ENCODE measurements around the gene RBM33.

Gene RBM33

DNA sequence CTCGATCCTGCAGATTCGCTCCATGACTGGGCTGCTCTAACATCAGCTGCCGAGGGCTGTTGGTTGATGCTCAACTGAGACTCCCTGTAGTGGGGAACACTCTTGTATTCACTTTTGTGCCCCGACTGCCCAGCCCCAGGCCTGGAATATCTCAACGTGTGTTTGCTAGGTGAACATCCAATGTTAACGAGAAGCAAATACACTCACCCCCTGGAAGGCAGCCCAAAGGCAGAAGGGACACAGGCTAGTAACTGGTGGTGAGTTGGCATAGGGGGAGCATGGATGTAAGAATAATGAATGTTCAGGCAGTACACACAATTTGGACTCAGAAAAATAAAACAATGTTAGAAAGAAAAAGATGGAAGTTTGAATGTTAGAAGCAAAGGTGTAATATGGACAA lies 24.0 kb upstream of the RBM33 start:
- Histone ChIP-seq H4K20me1 (no peaks in the 10 kb centered on the region), H3K4me3 (no peak overlapping the region), H3K27me3 (no peaks in the 10 kb centered on the region), H3K9ac (no peak overlapping the region), H3K4me1 (no peaks in the 10 kb centered on the region), H3K9me3 (replicated peaks in 1 of 11) (peaks cover 19 to 26% (median 20%) of the 10 kb centered on the region in 11 experiments), H3K4me2 (no peak overlapping the region), H3K36me3 (peaks cover 14 to 19% (median 16%) of the 10 kb centered on the region in 11 experiments; a peak in 19 of 22 replicates), H3K27ac (no peak overlapping the region)
- no peak for TF ChIP-seq Cebpa-rat (IDR thresholded peaks at IDR 0.05)

DNA sequence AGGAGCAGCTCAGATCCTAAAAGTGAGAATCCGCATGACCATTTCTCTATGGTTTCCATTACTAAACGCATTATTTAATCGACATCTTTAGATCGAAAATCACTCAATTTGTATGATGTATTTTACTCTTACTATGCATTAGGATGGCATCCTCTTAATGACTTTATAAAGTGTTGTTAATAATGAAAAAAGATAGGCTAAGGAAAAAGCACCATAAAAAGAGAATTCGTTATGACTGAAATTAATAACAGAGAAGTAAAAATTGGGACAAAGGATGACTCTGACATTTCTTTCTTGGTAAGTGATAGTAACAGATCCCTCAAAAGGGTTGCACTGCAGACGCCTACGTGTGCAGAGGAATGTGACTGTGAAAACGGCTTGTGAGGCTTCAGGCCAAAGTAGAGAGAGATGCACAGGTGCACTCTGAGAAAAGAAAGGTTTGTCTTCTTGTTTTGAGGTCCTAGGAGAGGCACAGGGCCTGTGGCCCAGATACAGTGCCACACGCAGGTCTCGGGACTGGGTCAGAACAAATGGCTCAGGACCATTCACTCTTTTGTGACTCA lies 23.0 kb upstream of the RBM33 start:
- H3K4me1 ChIP-seq = no peaks in the 10 kb centered on the region
- no peaks in the 10 kb centered on the region for H4K20me1 ChIP-seq
- no peak overlapping the region for H3K27ac ChIP-seq
- no peaks in the 10 kb centered on the region for H3K27me3 ChIP-seq
- H3K36me3 ChIP-seq = peaks cover 11 to 14% (median 13%) of the 10 kb centered on the region in 11 experiments; a peak in 19 of 22 replicates
- H3K4me3 ChIP-seq = no peak overlapping the region
- no peak overlapping the region for H3K9ac ChIP-seq
- peaks cover 14 to 21% (median 15%) of the 10 kb centered on the region in 11 experiments for H3K9me3 ChIP-seq (replicated peaks in 1 of 11)
- H3K4me2 ChIP-seq = no peak overlapping the region
- TF ChIP-seq Cebpa-rat (IDR thresholded peaks at IDR 0.05) = no peak

DNA sequence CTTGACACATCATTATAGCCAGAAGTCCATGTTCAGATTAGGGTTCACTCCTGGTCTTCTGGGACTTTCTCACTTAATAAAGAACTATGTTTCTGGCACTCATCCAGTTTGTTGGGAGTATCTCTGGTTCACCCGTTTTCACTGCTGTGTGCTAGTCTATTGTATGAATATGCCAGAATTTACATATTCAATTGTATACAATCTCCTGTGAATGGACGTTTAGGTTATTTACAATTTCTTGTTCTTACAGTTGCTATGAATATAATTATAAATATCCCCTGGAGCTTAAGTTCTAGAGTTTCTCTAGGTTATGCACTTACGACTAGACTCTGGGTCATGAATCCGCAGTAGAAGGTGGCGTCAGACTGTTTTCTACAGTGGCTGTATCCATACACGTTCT lies 20.0 kb upstream of the RBM33 start:
- no peaks in the 10 kb centered on the region for H4K20me1 ChIP-seq
- no peak for TF ChIP-seq Cebpa-rat (IDR thresholded peaks at IDR 0.05)

DNA sequence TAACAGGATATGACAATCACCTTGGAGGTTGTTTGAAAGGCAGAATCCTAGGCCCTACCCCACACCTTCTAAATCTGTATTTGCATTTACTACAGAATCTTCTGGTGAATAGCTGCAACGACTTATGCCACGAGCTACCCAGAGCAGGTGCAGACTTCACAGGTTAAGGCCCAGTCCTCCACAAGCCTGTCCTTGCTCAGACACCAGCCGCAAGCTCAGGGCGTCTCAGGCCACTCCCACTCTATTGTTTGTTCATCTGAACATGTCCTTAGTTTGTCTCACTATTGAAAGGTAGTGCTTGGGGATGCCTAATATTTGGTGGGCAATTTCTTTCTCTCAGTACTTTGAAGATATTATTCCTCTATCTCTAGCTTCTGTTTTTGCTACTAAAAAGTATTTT lies 18.9 kb upstream of the RBM33 start:
- Histone ChIP-seq H4K20me1 (no peaks in the 10 kb centered on the region), H3K9me3 (replicated peaks in 1 of 11) (peaks cover 15 to 25% (median 18%) of the 10 kb centered on the region in 11 experiments), H3K4me1 (peaks cover 0 to 8% (median 6%) of the 10 kb centered on the region in 10 experiments; a peak in 12 of 20 replicates), H3K4me2 (no peak overlapping the region), H3K27me3 (no peaks in the 10 kb centered on the region), H3K36me3 (no peaks in the 10 kb centered on the region), H3K9ac (no peak overlapping the region), H3K4me3 (no peak overlapping the region), H3K27ac (no peak overlapping the region)
- TF ChIP-seq Cebpa-rat (IDR thresholded peaks at IDR 0.05) = no peak

More for the DNA sequence above, 20.0 kb upstream of the RBM33 start:
- Histone ChIP-seq H3K4me3 (no peak overlapping the region), H3K9ac (no peak overlapping the region), H3K4me2 (no peak overlapping the region), H3K36me3 (no peaks in the 10 kb centered on the region), H3K9me3 (replicated peaks in 1 of 11) (peaks cover 12 to 21% (median 14%) of the 10 kb centered on the region in 11 experiments), H3K4me1 (no peaks in the 10 kb centered on the region), H3K27me3 (no peaks in the 10 kb centered on the region), H3K27ac (no peak overlapping the region)

DNA sequence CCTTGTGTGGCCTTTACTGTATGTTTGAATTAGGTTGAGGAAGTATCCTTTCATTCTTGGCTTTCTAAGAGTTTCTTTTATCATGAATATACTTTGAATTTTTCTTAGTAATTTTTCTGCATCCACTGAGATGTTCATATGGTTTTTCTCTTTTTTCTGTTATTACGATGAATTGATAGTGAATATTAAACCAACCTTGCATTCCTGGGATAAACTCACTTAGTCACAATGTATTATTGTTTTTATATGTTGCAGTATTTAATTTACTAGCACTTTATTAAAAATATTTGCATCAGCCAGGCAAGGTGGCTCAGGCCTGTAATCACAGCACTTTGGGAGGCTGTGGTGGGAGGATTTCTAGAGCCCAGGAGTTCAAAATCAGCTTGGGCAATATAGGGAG lies 15.3 kb upstream of the RBM33 start:
- Histone ChIP-seq H3K36me3 (no peaks in the 10 kb centered on the region), H3K27me3 (no peaks in the 10 kb centered on the region), H3K4me1 (peaks cover 0 to 8% (median 6%) of the 10 kb centered on the region in 10 experiments; a peak in 12 of 20 replicates), H3K9me3 (replicated peaks in 1 of 11) (peaks cover 15 to 25% (median 18%) of the 10 kb centered on the region in 11 experiments), H3K4me3 (no peak overlapping the region), H3K27ac (no peak overlapping the region), H4K20me1 (no peaks in the 10 kb centered on the region), H3K4me2 (no peak overlapping the region), H3K9ac (no peak overlapping the region)
- no peak for TF ChIP-seq Cebpa-rat (IDR thresholded peaks at IDR 0.05)

DNA sequence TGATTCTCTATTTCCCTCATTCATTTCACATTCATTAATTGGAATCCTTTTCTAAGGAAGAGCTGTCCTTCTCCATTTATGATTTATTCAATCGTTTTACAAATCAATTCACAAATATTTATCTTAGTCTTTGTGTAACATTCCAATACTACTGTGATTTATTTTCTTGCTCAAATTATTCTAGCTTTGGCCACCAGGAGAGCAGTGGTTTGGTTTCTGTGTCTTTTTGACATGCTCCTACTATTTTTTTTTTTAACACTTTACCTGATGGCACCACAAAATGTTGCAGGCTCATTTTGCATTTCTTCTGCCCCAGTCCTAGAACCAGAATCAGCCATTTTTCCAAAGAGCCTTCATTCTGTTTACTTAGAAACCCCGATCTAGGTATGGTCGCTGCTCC lies 13.3 kb upstream of the RBM33 start:
- Histone ChIP-seq H3K27me3 (no peaks in the 10 kb centered on the region), H3K9ac (no peak overlapping the region), H3K4me1 (peaks cover 0 to 8% (median 6%) of the 10 kb centered on the region in 10 experiments; a peak in 12 of 20 replicates), H3K4me3 (no peak overlapping the region), H3K4me2 (no peak overlapping the region), H4K20me1 (no peaks in the 10 kb centered on the region), H3K9me3 (replicated peaks in 1 of 11) (peaks cover 15 to 27% (median 19%) of the 10 kb centered on the region in 11 experiments), H3K36me3 (no peaks in the 10 kb centered on the region), H3K27ac (no peak overlapping the region)
- no peak for TF ChIP-seq Cebpa-rat (IDR thresholded peaks at IDR 0.05)

DNA sequence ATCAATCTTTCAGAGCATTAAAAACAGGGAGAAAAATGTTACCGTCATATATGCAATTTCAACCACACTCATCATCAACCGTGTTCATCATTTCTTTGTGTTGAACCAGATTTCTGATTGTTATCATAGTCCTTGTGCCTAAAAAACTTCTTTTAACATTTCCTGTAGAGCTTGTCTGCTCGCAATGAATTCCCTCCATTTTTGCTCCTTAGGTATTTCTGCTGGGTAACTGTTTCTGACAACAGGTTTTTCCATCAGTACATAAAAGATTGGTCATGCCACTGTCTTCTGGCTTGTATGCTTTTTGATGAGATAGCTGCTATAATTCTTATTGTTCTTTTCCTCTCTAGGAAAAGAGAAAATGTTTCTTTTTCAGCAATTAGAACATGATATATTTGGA lies 8.6 kb upstream of the RBM33 start:
- Histone ChIP-seq H3K9ac (no peak overlapping the region), H3K4me1 (peaks cover 0 to under 1% (median 0%) of the 10 kb centered on the region in 10 experiments; a peak in 1 of 20 replicates), H3K27me3 (no peaks in the 10 kb centered on the region), H3K36me3 (peaks cover 9 to 15% (median 10%) of the 10 kb centered on the region in 11 experiments; a peak in 21 of 22 replicates), H3K9me3 (replicated peaks in 1 of 11) (peaks cover 16 to 39% (median 22%) of the 10 kb centered on the region in 11 experiments; a peak in 20 of 22 replicates), H3K4me3 (no peak overlapping the region), H3K27ac (no peak overlapping the region), H3K4me2 (no peak overlapping the region), H4K20me1 (no peaks in the 10 kb centered on the region)
- no peak for TF ChIP-seq Cebpa-rat (IDR thresholded peaks at IDR 0.05)

DNA sequence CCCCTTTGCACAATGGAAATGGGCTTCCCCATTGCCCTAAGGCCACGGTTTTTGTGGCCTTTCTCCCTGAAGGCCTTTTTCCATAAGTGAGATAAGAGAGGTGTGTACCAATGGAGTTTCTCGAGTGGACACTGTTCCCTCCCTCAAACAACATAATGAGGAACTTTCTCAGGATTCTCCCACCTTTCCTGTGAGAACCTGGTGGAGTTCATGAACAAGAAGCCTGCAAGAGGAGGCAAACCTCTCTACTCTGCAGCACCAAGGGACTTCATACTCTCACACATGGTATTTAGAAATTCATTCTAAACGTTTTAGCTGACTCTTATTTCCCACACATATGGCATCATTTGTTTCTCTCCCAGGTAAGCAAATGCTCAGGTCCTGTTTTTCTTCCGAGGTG lies 7.3 kb upstream of the RBM33 start:
- peaks cover 0 to 14% (median 0%) of the 10 kb centered on the region in 10 experiments; a peak in 4 of 20 replicates for H3K4me1 ChIP-seq
- H3K9ac ChIP-seq = no peak overlapping the region
- H3K36me3 ChIP-seq = peaks cover 17 to 28% (median 24%) of the 10 kb centered on the region in 11 experiments
- no peak overlapping the region for H3K27ac ChIP-seq
- no peak overlapping the region for H3K4me3 ChIP-seq
- H3K9me3 ChIP-seq (replicated peaks in 1 of 11) = peaks cover 16 to 43% (median 23%) of the 10 kb centered on the region in 11 experiments; a peak in 20 of 22 replicates
- no peak overlapping the region for H3K4me2 ChIP-seq
- no peaks in the 10 kb centered on the region for H3K27me3 ChIP-seq
- no peaks in the 10 kb centered on the region for H4K20me1 ChIP-seq
- TF ChIP-seq Cebpa-rat (IDR thresholded peaks at IDR 0.05) = no peak

DNA sequence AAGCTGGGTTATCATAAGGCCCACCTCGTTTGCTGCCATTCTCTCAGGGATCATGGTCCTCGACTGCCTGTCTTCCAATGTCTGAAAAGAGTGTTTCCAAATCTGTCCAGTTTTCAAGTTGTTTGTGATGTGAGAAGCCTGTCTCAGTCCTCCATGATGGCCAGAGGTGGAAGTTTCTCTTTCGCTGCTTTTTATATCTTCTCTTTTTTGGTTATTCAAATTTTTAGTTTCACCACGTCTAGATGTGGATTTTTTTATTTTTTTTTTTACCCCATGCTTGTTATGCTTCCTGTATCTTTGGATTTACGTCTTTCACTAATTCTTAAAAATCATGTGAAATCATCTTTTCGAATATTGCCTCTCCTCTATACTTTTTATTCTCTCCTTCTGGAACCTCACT lies 6.1 kb upstream of the RBM33 start:
- no peaks in the 10 kb centered on the region for H4K20me1 ChIP-seq
- peaks cover 4 to 24% (median 7%) of the 10 kb centered on the region in 10 experiments; a peak in 18 of 20 replicates for H3K4me1 ChIP-seq
- H3K9me3 ChIP-seq (replicated peaks in 1 of 11) = peaks cover 16 to 43% (median 23%) of the 10 kb centered on the region in 11 experiments; a peak in 20 of 22 replicates
- H3K36me3 ChIP-seq = peaks cover 17 to 38% (median 31%) of the 10 kb centered on the region in 11 experiments
- H3K27me3 ChIP-seq = no peaks in the 10 kb centered on the region
- no peak overlapping the region for H3K27ac ChIP-seq
- H3K4me3 ChIP-seq = no peak overlapping the region
- no peak for TF ChIP-seq Cebpa-rat (IDR thresholded peaks at IDR 0.05)
- H3K4me2 ChIP-seq = no peak overlapping the region
- no peak overlapping the region for H3K9ac ChIP-seq
